Nephron (organoid): ENCODE measurements around the gene EHD4.

Experiments used
- H3K27ac Mint-ChIP-seq, 3 experiments: 2 replicates each; pipeline ENCODE4 v1.8.0; 2020; ENCODE audit warnings: mixed read lengths in 3 of 3, mild to moderate bottlenecking in 2 of 3, moderate library complexity in 1 of 3
- H3K27me3 Mint-ChIP-seq: 2 replicates; pipeline ENCODE4 v1.8.0; 2021; ENCODE audit warnings: low read depth, mild to moderate bottlenecking, moderate library complexity, mixed read lengths
- H3K36me3 Mint-ChIP-seq: 2 replicates; pipeline ENCODE4 v1.8.0; 2020; ENCODE audit warnings: low read depth, mixed read lengths
- H3K4me1 Mint-ChIP-seq: 2 replicates; pipeline ENCODE4 v1.8.0; 2020; ENCODE audit warnings: mixed read lengths
- H3K4me3 Mint-ChIP-seq, 3 experiments: 2 replicates each; pipeline ENCODE4 v1.8.0; 2020; ENCODE audit warnings: mild to moderate bottlenecking in 3 of 3, mixed read lengths in 3 of 3, moderate library complexity in 2 of 3
- H3K9me3 Mint-ChIP-seq: 2 replicates; pipeline ENCODE4 v1.8.0; 2020; ENCODE audit warnings: mixed read lengths
- TF ChIP-seq, protein P1 (sequence below), 3 experiments: fragments of 200-600 bp; sonication (generic); IDR thresholded peaks; one replicate each; pipeline ENCODE4 v1.5.0; 2021; ENCODE audit warnings: antibody characterized with exemption in 3 of 3; ENCODE audit not compliant: unreplicated experiment in 3 of 3

Gene EHD4

DNA sequence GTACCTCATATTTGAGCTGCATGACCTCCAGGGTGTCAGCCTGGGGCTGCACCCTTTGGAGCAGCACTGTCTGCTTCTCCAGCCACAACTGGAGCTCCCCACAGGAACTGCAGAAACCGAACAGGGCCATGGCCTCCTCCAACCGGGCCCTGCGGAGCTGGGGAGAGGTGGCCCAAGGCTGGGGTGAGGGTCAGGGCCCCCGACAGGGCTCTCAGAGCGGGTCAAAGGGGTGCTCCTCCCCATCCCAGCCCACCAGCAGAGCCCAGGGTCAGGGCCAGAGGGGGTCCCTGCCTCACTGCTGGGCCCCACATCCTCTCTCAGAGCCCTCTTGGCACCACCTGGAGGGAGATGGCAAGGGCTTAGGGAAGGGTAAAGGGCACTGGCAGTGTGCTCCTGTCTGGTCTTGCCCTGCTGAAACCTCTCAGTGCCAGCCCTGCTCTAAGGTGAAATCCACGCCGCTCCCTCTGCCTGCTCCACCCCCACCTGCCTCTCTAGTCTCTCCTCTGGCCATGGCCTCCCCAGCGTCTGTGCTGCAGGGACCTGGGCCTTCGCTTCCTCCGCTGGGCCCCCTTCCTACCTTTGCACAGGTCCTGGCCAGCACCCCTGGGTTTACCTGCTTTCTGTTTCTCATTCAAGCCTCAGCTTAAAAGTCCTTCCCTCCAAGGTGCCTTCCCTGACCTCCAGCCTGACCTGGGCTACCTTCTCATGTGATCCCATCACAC is 92.0 kb downstream of the EHD4 start:
- Mint-ChIP-seq H3K27ac (no peak overlapping the region), H3K4me3 (no peak overlapping the region), H3K36me3 (no peaks in the 10 kb centered on the region), H3K27me3 (peaks cover 32% of the 10 kb centered on the region), H3K4me1 (peaks cover 20% of the 10 kb centered on the region), H3K9me3 (no peaks in the 10 kb centered on the region)
- TF ChIP-seq, protein P1, sequence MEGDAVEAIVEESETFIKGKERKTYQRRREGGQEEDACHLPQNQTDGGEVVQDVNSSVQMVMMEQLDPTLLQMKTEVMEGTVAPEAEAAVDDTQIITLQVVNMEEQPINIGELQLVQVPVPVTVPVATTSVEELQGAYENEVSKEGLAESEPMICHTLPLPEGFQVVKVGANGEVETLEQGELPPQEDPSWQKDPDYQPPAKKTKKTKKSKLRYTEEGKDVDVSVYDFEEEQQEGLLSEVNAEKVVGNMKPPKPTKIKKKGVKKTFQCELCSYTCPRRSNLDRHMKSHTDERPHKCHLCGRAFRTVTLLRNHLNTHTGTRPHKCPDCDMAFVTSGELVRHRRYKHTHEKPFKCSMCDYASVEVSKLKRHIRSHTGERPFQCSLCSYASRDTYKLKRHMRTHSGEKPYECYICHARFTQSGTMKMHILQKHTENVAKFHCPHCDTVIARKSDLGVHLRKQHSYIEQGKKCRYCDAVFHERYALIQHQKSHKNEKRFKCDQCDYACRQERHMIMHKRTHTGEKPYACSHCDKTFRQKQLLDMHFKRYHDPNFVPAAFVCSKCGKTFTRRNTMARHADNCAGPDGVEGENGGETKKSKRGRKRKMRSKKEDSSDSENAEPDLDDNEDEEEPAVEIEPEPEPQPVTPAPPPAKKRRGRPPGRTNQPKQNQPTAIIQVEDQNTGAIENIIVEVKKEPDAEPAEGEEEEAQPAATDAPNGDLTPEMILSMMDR (IDR thresholded peaks at IDR 0.05; ENCODE audit: unreplicated experiment in 3 of 3) = no peak

DNA sequence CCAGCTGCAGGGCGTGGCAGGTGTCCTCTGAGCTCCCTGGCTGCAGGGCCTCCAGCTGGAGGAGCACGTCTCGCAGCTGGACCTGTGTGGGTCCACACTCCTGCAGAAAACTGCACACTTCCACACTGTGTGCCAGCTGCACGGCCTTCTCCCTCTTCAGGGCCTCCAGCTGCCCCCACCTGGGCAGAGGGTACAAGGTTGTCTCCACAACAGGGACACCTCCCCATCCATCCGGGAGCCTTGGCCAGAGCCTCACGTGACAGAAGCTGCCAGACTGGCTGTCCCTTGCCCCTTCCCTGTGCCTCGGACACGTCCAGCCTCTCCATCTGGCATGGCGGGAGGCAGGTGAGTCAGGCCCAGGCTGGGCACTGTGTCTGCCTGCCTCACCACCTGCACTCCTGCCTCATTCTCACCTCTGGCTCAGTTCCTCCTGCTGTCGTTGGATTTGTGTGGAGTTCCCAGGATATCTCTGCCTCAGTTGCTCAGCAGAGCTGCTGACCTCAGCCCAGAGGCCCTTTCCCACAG is 93.0 kb downstream of the EHD4 start:
- TF ChIP-seq, protein P1 (IDR thresholded peaks at IDR 0.05; ENCODE audit: unreplicated experiment in 3 of 3) = no peak
- H3K9me3 Mint-ChIP-seq = no peaks in the 10 kb centered on the region
- peaks cover 15% of the 10 kb centered on the region for H3K4me1 Mint-ChIP-seq
- peaks cover 28% of the 10 kb centered on the region for H3K27me3 Mint-ChIP-seq
- H3K27ac Mint-ChIP-seq = no peak overlapping the region
- no peak overlapping the region for H3K4me3 Mint-ChIP-seq
- no peaks in the 10 kb centered on the region for H3K36me3 Mint-ChIP-seq

DNA sequence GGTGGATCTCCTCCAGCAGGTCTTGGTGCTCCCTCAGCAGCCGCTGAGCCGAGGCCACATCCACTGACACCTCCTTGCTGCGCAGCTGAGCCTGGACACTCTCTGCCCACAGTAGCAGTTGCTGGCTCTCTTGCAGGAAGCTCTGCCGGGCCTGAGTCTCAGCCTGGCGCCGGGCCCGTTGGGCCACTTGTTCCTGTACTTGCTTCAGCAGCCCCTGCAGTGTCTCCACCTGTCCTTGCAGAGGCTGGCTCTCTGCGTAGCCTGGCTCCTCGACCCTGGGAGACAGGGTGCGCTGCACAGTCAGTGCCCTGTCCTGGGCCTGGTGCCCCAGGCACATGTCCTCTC is 94.0 kb downstream of the EHD4 start:
- H3K4me1 Mint-ChIP-seq = peaks cover 15% of the 10 kb centered on the region
- no peaks in the 10 kb centered on the region for H3K9me3 Mint-ChIP-seq
- H3K27ac Mint-ChIP-seq = no peak overlapping the region
- TF ChIP-seq, protein P1 (IDR thresholded peaks at IDR 0.05; ENCODE audit: unreplicated experiment in 3 of 3) = no peak
- H3K27me3 Mint-ChIP-seq = peaks cover 22% of the 10 kb centered on the region
- no peak overlapping the region for H3K4me3 Mint-ChIP-seq
- H3K36me3 Mint-ChIP-seq = no peaks in the 10 kb centered on the region

DNA sequence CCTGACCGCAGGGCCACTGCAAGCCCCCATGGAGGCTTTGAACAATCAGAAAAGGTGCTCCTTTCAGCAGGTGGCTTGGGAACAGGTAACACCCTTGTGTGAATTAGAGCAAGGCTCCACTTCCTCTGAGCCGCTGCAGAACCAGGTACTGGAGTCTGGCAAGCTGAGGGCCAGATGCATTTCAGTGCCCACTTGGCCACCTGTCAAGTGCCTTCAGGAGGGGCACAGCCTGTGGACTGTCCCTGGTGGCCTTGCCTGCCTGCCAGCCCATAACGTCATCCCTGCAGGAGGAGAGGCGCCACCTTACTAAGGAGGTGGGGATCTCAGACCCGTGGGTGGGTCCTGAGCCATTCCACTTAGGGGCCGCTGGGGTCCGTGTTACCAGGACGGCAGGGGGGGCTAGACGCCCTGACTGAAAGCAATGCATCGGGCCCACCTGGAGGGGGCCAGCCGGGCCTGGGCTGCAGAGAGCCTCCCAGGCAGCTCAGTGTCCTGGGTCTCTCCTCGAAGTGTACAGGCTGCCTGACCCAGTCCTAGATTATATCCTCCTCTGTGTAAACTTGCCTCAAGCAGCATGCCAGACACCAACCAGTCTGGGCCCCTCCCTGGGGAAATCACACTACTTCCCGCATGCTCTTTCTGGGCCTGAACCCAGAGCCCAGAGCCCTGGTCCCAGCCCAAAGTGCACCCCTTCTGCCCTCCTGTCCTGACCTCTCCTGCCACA is 94.6 kb downstream of the EHD4 start:
- H3K27ac Mint-ChIP-seq = no peak overlapping the region
- no peaks in the 10 kb centered on the region for H3K9me3 Mint-ChIP-seq
- peaks cover 15% of the 10 kb centered on the region for H3K4me1 Mint-ChIP-seq
- H3K27me3 Mint-ChIP-seq = peaks cover 21% of the 10 kb centered on the region
- TF ChIP-seq, protein P1 (IDR thresholded peaks at IDR 0.05; ENCODE audit: unreplicated experiment in 3 of 3) = no peak
- no peaks in the 10 kb centered on the region for H3K36me3 Mint-ChIP-seq
- no peak overlapping the region for H3K4me3 Mint-ChIP-seq

DNA sequence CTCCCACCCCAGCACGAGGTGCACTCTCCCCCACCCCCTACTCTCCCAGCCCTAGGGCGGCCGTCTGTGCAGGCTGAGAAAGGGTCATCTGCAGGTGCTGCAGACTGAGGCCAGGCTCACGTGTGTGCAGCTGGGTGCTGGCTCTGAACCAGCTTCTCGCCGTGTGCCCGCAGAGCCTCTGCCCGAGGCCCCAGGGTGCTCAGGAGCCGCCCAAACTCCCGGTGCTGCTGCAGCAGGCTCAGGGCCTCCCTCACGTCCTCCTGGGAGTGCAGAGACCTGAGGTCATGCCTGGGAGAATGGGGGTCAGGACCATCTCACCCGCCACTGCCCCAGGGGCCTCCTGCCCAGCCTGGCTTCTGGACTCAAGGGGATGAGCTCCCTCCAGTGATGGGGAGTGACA is 95.7 kb downstream of the EHD4 start:
- no peaks in the 10 kb centered on the region for H3K36me3 Mint-ChIP-seq
- peaks cover 10% of the 10 kb centered on the region for H3K4me1 Mint-ChIP-seq
- TF ChIP-seq, protein P1 (IDR thresholded peaks at IDR 0.05; ENCODE audit: unreplicated experiment in 3 of 3) = no peak
- peaks cover 17% of the 10 kb centered on the region for H3K27me3 Mint-ChIP-seq
- no peak overlapping the region for H3K4me3 Mint-ChIP-seq
- H3K27ac Mint-ChIP-seq = no peak overlapping the region
- no peaks in the 10 kb centered on the region for H3K9me3 Mint-ChIP-seq
